Epithelial cell of esophagus (primary cell): ENCODE results near the gene EBLN1.
A peak's percentile ranks its signal among the peaks of the same experiment; 100 is the strongest.

Experiments used
- DNase-seq: peaks from one replicate; pipeline ENCODE4 v3.0.0; 2010; ENCODE audit warnings: low read depth
- H3K4me3 ChIP-seq: 2 replicates; pipeline ENCODE4 v1.5.1; 2011; ENCODE audit warnings: mild to moderate bottlenecking, low read length, control low read depth
- TF ChIP-seq, protein P1 (sequence below): IDR thresholded peaks from 2 replicates; pipeline ENCODE4 v1.5.1; 2011; ENCODE audit warnings: low read depth, mild to moderate bottlenecking, low read length, control low read depth, inconsistent platforms; ENCODE audit not compliant: insufficient read depth; ENCODE audit errors: missing control alignments

Gene EBLN1

DNA sequence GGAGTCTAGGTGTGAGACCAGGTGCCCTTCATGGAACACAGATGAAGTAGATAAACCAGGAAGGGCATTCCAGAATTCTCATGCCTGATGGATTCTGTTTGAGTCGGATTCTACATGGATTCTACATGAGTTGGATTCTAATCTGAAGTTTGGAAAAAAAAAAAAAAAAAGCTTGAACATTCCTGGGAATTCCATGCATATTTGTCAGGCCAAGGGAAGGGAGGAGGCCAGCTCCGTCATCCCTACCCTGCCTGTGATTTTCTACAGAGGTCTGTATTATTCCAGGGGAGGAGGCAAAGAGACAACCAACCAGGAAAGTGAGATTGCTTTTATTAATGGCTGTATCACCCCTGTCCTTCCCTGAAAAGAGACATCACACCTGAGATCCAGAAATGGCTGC lies 27.8 kb upstream of the EBLN1 start:
- DNase-seq: peak; percentile 8
- TF ChIP-seq, protein P1, sequence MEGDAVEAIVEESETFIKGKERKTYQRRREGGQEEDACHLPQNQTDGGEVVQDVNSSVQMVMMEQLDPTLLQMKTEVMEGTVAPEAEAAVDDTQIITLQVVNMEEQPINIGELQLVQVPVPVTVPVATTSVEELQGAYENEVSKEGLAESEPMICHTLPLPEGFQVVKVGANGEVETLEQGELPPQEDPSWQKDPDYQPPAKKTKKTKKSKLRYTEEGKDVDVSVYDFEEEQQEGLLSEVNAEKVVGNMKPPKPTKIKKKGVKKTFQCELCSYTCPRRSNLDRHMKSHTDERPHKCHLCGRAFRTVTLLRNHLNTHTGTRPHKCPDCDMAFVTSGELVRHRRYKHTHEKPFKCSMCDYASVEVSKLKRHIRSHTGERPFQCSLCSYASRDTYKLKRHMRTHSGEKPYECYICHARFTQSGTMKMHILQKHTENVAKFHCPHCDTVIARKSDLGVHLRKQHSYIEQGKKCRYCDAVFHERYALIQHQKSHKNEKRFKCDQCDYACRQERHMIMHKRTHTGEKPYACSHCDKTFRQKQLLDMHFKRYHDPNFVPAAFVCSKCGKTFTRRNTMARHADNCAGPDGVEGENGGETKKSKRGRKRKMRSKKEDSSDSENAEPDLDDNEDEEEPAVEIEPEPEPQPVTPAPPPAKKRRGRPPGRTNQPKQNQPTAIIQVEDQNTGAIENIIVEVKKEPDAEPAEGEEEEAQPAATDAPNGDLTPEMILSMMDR: no peak
- H3K4me3 ChIP-seq: no peak overlapping the region

DNA sequence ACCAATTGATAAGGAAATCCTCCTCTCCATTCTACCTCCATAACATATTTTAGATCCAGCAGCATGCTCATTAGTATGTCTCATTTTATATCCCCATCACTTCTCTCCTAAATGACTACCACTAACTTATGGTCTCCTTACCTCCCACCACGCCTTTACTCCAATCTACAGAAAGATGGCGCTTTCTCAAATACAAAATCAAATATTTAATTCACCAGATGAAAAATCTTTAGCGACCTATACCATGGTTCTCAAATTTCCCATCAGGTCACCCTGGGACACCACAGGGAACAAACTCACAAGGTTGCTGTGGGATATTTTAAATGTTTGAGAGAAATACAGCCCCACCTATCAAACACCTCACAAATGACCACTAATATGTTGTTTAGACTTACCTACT lies 27.0 kb upstream of the EBLN1 start:
- no peak overlapping the region for H3K4me3 ChIP-seq
- TF ChIP-seq, protein P1: no peak
- DNase-seq: no peak

GRCh38 chr10:22244001-22244400 lies 26.2 kb upstream of the EBLN1 start:
- TF ChIP-seq, protein P1: no peak
- no peak for DNase-seq
- H3K4me3 ChIP-seq: no peak overlapping the region

DNA sequence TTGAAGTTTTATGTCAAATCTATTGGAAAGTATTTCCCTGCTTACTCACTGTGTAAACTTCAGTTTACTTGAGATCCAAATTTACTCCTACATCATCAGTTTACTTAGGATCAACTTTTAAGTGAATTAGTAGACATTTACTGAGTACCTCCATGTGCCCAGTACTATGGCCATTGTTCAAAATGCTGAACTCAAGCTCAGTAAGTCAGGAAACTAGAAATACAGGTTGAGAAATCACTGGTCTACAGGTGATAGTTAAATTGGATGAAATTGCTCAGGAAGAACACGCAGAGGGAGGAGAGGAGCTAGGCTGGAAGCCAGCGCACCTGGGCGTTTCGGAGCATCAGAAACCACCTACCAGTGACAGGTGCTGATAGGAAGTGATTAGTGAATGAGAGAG lies 25.5 kb upstream of the EBLN1 start:
- H3K4me3 ChIP-seq: no peak overlapping the region
- TF ChIP-seq, protein P1: no peak
- DNase-seq: no peak

DNA sequence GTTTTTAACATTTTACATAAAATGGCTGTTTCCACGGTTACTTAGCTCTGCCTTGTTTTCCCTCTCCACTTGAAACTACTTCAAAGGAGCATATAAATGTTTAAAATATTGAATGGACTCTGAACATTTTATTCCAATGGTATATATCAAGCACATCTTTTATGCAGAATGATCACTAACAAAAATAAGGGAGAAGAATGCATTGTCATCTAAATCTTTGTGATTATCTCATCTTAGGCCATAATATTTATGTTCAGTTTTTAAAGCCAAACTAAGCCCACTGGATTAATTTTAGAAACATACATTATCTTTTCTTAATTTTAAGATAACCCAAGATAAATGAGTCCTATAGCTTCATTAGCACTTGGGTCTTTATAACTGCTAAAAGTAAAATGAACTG lies 13.4 kb upstream of the EBLN1 start:
- DNase-seq: no peak

GRCh38 chr10:22230158-22230833 lies 12.5 kb upstream of the EBLN1 start:
- peak overlapping the region; percentile 72 for H3K4me3 ChIP-seq
- DNase-seq: peak; percentile 61
- TF ChIP-seq, protein P1: no peak

More for the DNA sequence above, 13.4 kb upstream of the EBLN1 start:
- TF ChIP-seq, protein P1: no peak
- H3K4me3 ChIP-seq: no peak overlapping the region

DNA sequence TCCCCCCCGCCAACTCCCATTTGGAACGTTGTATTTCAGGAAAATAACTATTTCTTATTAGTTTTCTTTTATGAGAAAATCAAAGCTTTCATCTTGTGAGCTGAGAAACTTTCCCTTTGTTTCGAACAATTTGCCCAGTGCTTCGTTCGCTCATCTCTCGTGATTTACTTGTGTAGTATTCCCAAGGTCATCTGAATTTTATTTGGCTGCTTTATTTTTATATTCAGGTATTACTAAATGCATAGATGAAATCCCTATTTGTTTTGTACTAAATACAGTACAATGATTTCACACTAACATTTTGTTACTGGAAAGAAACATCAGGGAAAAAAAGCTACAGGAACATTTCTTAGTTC lies 12.0 kb upstream of the EBLN1 start:
- H3K4me3 ChIP-seq: peak overlapping the region; percentile 72
- TF ChIP-seq, protein P1: no peak
- DNase-seq: no peak
